Stimulated activated CD4-positive, alpha-beta T cell treated with anti-CD3 and anti-CD28 coated beads, Interleukin-4, amount 100 ng/mL, for 48 hours (primary cell): ENCODE measurements around the gene PHF24.
"Not testable (repeated sequence)": the region's sequence is repeated elsewhere in the genome, so short reads cannot be mapped to it uniquely, and the experiment has no call there.

ENCODE experiments used
- DNase-seq, 2 donors: peaks; one replicate each; pipeline ENCODE4 v3.0.0-alpha.2; 2020; ENCODE audit warnings: low read depth in 2 of 2

The PHF24 gene

DNA sequence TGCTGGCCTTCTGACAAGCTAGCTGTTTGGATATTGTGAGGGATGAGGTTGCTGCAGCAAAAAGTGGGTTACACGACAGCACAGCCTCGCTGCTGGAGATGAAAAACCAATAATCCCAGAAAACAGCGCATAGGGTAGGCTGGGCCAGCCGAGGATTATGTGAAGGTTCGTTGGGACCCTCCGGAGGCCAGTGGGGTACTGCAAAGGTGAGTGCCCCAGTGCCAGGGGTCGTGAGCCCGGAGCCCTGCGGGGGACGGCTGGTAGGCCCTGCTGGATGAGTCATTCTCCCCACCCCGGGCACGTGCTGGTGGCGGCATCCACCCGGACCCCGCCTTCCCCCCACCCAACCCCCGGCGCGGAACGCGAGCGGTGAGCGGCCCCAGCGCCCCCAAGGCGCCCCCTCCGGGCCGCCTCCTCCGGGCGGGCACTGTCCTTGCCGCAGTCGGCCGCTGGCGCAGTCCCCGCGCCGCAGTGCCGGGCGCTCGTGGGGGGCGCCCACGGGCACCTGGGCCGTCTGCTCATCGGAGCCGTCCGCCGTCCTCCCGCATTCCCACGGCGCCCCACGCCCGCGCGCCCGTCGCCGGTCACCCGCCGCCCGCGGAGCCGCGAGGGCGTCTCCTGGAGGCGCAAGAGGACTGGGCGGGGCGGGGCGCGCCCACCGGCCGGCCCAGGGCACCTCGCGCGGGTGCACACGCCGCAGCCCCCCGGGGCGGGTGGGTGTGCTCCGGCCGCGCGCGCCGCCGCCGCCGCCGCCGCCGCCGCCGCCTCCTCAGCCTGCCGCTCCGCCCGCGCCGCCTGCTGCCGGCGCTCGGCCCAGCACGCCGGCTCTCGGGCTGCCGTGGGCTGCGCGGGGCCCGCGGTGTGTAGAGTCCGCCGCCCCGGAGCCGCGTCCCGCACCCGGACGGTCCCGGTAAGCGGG, at the start of gene PHF24:
TSS of gene PHF24 (plus strand) at position 794 of the 919 bp plus-strand sequence. CDS start 13,014 bp downstream, outside the sequence.
- DNase-seq, result no peak

DNA sequence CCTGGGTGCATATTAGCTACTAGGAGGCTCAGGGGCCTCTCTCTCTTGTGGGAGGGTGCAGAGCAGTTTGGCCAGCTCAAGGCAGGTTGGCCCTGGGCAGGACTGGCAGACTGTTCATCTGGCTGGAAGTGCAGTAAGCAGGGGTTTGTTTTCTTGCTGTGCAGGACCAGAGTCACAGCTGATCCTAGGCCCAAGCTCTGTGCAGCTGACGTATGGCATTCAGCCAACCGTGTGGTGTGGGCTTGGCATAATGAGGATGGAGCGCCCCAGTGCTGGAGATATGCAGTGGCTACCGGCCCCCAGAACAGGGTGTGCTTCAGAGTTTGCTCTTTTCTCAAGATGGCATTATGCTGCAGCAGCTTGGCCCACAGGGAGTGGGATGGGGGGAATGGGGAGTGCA, 31.0 kb upstream of the PHF24 start:
- DNase-seq, result no peak

DNA sequence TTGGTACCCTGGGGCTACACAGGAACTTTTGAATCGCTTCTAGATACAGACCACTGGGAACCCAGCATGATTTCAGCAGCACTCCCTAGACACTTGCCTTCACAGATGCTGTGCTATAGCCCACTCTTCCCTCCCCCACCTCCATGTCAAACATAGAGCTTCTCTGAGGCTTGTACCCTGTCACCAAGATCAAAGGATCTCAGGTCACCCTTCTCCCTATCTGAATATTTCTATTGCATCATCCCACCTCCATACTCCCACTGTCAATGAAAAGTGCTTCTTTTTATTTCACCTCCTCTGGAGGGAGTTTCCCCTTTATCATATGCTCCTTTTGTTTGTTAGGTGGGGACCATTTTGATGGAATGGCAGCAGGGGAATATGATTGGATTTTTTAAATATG, 29.2 kb upstream of the PHF24 start:
- peak in 1 of 2 donors; percentile 6 for DNase-seq

DNA sequence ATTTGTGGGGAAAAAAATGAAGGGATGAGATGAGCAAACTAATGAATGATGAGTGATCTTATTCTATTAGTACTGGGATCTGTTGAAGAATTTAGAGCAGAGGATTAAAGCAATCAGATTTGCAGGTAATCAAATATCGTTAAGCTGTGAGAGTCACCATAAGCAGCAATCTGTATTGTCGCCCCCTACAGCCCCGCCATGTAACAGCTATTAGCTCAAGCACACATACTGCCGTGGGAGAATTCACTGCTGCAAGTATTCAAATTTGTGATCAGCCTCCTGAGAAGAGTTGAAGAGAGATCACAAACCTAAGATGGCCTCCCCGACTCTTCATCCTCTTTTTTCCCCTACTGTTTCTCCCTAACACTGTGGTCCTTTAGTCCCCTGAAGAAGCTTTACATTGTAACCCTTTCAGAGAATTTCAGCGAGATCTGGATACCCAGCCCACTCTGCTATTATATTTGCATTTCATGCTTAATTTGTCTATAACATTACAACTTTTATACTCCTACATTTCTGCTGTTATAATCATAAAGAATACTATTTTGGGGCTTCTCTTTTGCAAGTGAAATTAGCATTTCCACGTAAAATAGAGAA, 28.5 kb upstream of the PHF24 start:
- peak; percentile 16 to 18 for DNase-seq

DNA sequence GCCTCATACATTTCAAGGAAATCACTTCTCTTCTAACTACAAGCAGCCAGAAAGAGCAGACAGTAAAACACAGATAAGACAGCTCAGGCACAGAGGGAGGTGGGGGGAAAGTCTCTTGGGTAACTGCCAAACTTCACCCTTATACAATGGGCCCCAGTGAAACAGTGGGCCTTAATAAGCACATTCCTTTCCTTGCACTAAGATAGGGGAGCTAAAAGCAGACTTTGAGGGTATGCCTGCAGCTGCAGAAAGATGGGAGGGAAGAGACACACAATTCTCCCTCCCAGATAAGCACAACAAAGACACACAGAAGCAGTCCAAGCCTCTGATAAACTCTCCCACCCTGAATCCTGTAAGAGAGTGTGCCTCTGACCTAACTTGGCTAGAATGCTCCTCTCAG, 18.1 kb upstream of the PHF24 start:
- DNase-seq, result not testable (repeated sequence)

DNA sequence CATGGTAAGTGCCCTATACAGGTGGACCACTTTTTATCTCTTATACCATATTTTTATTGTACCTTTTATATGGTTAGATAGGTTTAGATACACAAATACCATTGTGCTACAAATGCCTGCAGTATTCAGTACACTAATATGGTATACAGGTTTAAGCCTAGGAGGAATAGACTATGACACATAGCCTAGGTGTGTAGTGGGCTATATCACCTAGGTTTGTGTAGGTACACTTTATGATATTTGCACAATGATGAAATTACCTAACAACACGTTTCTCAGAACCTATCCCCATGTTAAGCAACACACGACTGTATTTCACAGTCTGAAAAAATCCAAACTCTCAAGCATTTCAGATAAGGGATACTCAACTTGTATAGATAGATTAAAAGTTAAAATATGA, 9.6 kb upstream of the PHF24 start:
- no peak for DNase-seq

DNA sequence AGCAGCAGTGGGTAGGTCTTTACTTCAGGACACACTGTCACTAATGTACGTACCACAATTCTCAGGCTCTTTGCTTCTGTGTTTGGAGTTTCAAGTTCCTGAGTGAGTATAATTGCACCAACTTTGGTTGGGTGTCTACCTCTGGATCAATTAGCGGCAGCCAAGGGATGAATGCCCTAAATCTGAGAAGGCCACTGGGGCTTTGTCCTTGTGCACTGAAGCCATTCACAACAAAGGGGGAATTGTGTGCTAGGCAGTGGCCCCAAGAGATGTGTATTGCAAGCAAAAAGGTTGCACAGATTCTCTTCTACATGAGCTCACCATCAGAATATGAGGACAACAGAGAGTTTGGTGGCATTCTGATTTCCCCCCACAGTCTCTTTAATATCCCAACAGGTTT, 3.9 kb upstream of the PHF24 start:
- no peak for DNase-seq

DNA sequence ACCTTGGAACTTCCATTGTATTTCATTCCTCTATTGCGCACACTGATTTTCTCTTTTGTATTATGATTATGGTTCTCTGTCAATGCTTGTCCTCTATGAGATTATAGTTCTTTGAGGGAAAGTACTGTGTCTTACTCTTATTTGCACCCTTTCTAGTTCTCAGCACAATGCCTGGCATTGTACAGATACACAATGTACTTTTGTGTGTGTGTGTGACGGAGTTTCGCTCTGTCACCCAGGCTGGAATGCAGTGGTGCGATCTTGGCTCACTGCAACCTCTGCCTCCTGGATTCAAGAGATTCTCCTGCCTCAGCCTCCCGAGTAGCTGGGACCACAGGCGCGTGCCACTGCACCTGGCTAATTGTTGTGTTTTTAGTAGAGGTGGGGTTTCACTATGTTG, 2.0 kb upstream of the PHF24 start:
- DNase-seq, result not testable (repeated sequence)

DNA sequence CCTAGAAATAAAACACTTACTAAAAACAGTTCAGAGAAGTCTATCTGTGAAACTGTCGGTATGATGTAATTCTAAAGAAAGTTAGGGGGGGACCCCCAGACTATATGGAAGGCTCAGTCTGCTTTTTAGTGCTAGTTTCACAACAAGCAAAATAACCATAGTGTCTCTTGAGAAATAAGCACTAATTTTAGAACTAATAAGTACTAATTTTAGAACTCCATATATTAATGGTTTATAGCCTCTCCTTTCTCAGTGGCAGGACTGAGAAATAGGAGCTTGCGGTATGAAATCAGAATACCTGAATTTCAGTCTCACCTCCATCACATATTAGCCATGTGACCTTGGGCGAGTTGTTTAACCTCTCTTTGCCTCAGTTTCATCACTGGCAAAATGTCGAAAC, 1.4 kb upstream of the PHF24 start:
- no peak for DNase-seq

DNA sequence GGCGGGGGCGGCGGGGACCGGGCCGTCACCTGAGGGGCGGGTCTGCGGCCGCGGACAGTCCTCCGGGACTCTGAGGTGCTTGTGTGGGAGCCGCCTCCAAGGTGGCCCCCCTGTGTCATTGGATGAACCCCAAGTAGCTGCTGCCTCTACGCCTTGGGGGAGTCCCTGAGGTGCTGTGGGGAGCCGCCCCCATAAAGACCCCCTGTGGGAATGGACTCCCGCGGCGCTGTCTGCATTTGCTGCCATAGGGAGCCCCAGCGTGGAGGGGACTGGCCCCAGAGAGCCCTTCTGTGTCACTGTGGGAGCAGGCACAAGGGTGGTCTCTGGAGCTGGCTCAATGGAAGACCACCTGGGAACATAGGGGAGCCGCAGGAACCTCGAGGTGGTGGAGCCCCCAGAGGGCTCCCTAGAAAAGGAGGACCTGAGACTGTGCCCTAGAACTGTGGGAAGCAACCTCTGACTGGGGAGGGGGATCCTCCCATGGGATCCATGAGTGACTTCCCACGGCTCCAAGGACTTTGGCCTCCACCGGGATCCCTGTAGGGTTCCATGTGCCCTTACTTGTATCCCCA, 412 bp downstream of the PHF24 start:
- no peak for DNase-seq

DNA sequence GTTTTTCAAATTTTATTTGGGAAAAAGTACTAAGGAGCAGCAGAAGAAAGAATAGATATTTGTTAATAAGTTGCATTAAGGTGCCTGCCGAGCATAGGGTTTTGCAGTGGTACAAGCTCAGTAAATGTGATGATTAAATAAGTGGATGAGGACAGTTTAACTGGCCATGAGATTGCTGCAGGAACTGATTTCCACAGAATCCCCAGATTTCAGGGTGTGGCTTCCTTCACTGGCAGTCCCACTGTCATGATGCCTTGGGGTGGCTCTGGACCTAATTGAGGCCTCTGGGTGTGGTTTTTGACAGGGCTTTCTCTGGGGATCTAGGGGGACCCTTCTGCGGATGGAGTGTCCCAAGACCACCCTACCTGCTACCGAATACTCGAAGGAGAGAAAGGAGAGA, 1.4 kb downstream of the PHF24 start:
- DNase-seq, result no peak

DNA sequence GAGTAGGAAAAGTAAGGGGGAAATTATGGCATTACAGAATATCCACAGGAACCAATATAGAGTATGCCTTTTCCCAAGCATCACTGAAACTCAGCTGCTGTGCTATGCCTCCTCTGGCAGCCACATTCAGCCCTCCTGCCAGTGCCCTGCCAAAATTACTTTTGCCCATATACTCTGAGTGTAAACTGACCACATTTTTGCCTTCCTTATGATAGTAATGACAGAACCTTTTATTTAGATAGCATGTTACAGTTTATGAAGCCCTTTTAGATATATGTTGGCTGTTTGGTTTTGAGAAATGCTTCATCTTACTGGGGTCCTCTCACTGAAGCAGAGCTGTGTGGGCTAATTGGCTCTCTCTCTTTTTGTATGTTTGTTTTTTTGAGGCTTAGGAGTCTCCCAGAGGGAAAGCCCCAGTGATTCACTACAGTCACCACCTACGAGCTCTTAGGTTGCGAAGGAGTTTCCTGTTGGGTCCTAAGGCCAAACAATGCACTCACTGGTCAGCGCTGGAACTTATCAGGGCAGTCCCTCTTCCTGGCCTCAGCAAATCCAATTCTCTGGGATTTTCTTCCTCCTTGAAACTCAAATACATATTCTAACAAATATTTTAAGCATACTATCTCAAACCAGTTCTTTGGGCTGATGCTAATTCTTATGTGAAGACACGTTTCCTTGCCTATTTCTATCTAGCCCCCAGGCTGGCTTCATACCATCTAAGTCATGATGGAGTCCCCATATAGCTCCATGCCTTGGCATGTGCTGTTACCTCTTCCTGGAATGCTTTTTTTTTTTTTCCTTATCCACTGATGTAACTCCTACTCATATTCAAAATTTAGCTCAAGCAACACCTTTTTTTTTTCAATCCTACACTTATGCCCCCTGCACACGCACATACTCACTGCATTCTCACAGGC, 3.7 kb downstream of the PHF24 start:
- no peak for DNase-seq

DNA sequence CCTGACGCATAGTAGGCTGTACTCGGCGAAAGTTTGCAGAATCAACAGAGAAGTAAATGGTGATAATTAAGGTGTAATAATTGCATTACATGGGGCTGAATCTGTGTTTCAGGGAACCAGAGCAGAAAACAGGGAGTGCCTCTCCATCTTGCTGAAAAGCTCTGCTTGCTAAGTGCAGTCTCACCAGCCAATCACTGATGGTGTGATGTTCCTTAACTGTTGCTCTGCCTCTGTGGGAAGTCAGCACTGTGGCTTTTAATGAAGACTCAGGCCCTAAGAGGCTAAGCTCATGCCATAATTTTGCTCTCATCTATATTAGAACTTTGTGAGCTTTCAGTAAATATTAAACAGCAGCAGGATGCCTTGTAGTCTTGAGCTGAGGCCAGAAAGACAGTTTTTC, 4.5 kb downstream of the PHF24 start:
- no peak for DNase-seq

DNA sequence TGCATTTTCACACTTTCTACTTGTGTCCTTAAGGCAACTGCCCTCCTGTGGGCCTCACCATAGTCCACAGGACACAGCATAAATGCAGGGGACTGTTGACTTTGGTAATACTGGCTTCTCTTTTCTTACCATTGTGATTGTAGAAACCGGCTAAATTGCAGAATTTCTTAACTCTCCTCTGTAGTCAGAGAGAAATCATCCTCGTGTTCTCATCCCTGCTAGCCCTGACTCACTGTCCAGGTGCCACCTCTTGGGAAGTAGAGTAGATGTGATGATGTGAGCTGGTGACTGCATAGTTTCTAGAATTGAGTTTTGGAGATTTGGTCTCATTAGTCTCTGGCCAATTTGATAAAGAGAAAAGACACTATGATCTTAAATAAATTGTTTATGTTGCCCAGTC, 5.5 kb downstream of the PHF24 start:
- no peak for DNase-seq

DNA sequence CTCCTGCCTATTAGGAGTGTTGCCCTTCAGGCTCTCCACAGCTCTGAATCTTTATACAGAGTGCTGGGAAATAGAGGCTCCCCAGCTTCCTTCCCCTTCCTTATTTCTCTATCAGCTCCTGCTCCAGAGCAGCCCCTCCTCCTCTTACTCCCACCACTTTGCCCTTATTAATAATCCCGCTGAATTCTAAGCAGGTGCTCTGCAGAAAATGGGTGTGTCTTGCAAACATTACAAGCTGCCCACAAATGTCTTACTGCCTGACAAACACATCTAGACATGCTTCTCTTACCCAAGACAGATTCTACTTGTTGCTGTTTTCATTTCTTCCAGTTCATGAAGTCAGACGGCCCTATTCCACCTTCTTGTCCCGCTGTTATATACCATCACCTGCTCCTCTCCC, 6.4 kb downstream of the PHF24 start:
- DNase-seq, result no peak

DNA sequence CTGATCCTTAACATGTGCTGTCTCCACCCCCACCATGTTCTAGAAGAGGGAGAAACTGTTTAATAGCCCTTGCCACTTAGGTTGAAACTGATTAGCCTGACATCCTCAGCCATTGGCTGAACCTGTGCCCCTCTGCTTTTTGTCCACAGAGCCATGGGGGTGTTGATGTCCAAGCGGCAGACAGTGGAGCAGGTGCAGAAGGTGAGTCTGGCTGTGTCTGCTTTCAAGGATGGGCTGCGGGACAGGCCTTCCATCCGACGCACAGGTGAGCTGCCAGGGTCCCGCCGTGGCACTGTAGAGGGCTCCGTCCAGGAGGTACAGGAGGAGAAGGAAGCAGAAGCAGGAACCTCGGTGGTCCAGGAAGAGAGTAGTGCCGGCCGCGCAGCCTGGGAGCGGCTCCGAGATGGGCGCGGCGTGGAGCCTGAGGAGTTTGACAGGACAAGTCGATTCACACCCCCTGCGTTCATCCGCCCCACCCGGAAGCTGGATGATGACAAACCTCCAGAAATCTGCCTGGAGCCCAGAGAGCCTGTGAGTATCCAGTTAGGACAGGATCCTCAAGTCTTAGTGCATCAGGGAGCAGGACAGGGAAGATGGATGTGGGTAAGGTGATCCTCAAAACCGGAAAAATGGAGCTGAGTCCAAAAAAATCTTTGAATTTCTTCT, 13.2 kb downstream of the PHF24 start:
- DNase-seq, result no peak

DNA sequence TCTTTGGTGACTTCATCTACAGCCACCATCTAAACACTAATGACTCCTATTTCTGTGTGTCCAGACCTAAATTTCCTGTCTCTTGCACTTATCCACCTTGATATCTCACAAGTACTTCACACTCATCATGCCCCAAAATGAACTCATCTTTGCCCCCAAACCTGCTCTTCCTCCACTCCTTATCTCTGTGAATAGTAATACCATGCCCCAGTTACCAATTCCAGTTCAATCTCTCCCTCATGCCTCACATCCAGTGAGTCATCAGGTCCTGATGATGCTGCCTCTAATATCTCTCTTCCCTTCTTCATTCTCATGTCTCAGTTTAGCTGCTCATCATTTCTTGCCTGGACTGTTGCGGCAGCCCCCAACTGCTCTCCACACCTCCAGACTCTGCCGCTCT, 16.6 kb downstream of the PHF24 start:
- DNase-seq, result no peak

DNA sequence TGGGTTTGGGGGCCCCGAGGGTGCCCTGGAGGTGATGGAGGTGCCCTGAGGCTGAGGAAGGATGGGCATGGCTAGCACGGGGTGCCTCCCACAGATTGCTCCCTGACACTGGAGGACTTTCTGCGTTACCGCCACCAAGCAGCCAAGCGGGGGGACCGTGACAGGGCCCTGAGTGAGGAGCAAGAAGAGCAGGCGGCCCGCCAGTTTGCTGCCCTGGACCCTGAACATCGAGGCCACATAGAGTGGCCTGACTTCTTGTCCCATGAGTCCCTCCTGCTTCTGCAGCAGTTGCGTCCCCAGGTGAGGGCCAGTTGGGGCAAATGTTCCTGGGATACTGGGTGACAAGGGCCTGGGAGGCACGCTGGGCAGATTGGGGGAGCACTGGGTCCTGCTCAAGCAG, 18.4 kb downstream of the PHF24 start:
- no peak for DNase-seq

DNA sequence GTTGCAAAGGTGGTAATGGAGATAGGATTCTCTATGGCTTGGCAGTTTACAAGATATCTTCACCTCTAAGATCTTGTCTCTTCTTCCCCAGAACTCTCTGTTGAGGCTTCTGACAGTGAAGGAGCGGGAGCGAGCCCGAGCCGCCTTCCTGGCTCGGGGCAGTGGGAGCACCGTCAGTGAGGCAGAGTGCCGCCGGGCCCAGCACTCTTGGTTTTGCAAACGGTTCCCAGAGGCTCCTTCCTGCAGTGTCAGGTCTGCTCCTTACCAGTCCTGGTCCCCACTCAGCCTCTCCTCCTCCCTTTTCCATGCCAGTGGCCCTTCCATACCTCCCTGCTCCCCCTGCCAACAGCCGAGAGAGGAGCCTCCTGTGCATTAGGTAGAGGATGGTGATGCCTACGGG, 18.9 kb downstream of the PHF24 start:
- no peak for DNase-seq

DNA sequence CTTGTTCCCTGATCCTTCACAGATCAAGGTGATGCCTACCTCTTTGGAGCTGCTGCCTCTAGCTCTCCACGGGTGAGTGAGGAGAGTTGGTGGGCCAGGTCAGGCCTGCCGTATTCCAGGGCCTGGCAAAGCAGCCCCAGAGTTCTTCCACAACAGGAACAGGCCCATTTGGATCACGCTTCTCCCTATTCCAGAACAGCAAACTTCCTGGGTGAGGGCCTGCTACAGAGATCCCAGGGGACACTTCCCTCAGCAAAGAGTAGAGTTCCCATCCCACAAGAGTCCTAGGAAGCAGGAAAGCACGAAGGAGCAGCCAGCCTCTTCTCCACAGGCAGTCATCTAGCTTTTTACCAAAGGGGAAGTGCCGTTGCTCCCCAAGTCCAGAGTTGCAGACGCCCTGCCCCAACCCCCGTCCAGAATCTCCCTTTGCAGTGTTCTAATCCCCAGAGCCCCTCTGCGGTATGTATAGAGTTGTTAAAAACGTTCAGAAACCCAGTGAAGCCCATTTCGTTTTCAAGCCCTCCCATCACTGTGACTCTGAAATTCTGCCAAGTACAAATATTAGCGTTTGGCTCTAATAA, 22.2 kb downstream of the PHF24 start:
- DNase-seq, result no peak

DNA sequence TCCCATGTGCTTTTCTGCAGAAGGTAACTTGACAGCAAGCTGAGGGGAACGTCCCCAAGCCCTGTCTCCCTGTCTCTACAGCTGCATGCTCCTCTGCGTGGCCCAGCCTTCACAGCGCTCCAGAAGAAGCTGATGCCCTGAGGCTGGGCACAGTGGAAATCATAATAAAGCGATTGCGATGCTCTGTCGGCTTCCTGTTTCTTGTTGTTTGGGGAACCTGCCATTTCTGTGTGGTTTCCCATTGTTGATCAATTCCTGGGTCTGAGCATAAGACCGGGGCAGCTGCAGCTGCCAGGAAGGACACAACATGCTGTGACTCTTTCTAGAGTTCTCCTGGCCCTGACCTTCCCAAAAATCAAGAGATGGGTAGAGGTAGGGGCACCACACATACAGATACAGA, 24.3 kb downstream of the PHF24 start:
- DNase-seq, result no peak
